HEK293 (cell line): ENCODE measurements around the gene TPO.
"Not testable (repeated sequence)": the region's sequence is repeated elsewhere in the genome, so short reads cannot be mapped to it uniquely, and the experiment has no call there.

ENCODE experiments used
- CTCF ChIA-PET: fragments of 350-600 bp; formaldehyde crosslinking; extraction: SDS; loops from one replicate; lab custom pipeline; 2021; ENCODE audit warnings: antibody characterized with exemption; lab: Yijun Ruan, JAX
- POLR2A ChIA-PET: fragments of 300-600 bp; formaldehyde crosslinking; extraction: SDS; loops from one replicate; lab custom pipeline; 2020; ENCODE audit warnings: antibody characterized with exemption, inconsistent platforms; lab: Yijun Ruan, JAX
- H3K27ac ChIP-seq: fragments of 200-500 bp; sonication (Bioruptor generic); 2 replicates; pipeline ENCODE4 v1.5.1; 2014; ENCODE audit warnings: low read depth, low read length, control low read depth, inconsistent platforms; ENCODE audit errors: extremely low read depth
- H3K36me3 ChIP-seq, 2 experiments: fragments of 200-500 bp in 1 of 2; sonication (Bioruptor generic) in 1 of 2; 1 replicate in 1 of 2; 2 replicates in 1 of 2; pipeline ENCODE4 v1.5.1; 2014 to 2017; ENCODE audit warnings: inconsistent platforms in 2 of 2, low read length in 2 of 2; ENCODE audit not compliant: control insufficient read depth in 2 of 2, insufficient read depth in 1 of 2
- H3K4me1 ChIP-seq: fragments of 200-500 bp; sonication (Bioruptor generic); 2 replicates; pipeline ENCODE4 v1.5.1; 2014; ENCODE audit warnings: mild to moderate bottlenecking, low read length, inconsistent platforms; ENCODE audit not compliant: control insufficient read depth, insufficient read depth
- H3K4me3 ChIP-seq: 2 replicates; pipeline ENCODE4 v1.5.1; 2011; ENCODE audit warnings: low read depth, mild to moderate bottlenecking, control low read depth, low read length, moderate library complexity
- H3K9me3 ChIP-seq: fragments of 200-500 bp; sonication (Bioruptor generic); 2 replicates; pipeline ENCODE4 v1.5.1; 2014; ENCODE audit warnings: low read depth, low read length, inconsistent platforms; ENCODE audit not compliant: control insufficient read depth, insufficient read depth
- IKZF3 ChIP-seq: fragments of 450-650 bp; IDR thresholded peaks from 2 replicates; pipeline ENCODE4 v1.5.0; 2018; ENCODE audit warnings: missing biosample characterization, mild to moderate bottlenecking, missing genetic modification characterization, moderate library complexity
- SCRT1 ChIP-seq: fragments of 450-650 bp; formaldehyde crosslinking; IDR thresholded peaks from 2 replicates; pipeline ENCODE4 v1.5.1; 2016; ENCODE audit warnings: missing biosample characterization, missing genetic modification characterization, borderline replicate concordance
- SCRT2 ChIP-seq: fragments of 450-650 bp; formaldehyde crosslinking; IDR thresholded peaks from 2 replicates; pipeline ENCODE4 v1.5.1; 2016; ENCODE audit warnings: missing biosample characterization, missing genetic modification characterization
- SP3 ChIP-seq: fragments of 450-650 bp; formaldehyde crosslinking; IDR thresholded peaks from 2 replicates; pipeline ENCODE4 v1.5.1; 2016; ENCODE audit warnings: missing biosample characterization, missing genetic modification characterization
- ZBTB1 ChIP-seq: fragments of 450-650 bp; formaldehyde crosslinking; IDR thresholded peaks from 2 replicates; pipeline ENCODE4 v1.5.1; 2016; ENCODE audit warnings: missing biosample characterization, missing genetic modification characterization
- ZBTB17 ChIP-seq: fragments of 450-650 bp; formaldehyde crosslinking; IDR thresholded peaks from 2 replicates; pipeline ENCODE4 v1.5.1; 2016; ENCODE audit warnings: missing biosample characterization, missing genetic modification characterization
- ZBTB44 ChIP-seq: fragments of 450-650 bp; IDR thresholded peaks from 2 replicates; pipeline ENCODE4 v1.5.1; 2018; ENCODE audit warnings: missing biosample characterization, mild to moderate bottlenecking, missing genetic modification characterization
- ZBTB48 ChIP-seq: fragments of 450-650 bp; formaldehyde crosslinking; IDR thresholded peaks from 2 replicates; pipeline ENCODE4 v1.5.1; 2016; ENCODE audit warnings: missing biosample characterization, missing genetic modification characterization
- ZBTB8A ChIP-seq: fragments of 450-650 bp; formaldehyde crosslinking; IDR thresholded peaks from 2 replicates; pipeline ENCODE4 v1.5.1; 2016; ENCODE audit warnings: missing biosample characterization, missing genetic modification characterization
- ZFHX2 ChIP-seq: fragments of 450-650 bp; formaldehyde crosslinking; conservative IDR thresholded peaks from 2 replicates; pipeline ENCODE4 v1.5.1; 2016; ENCODE audit warnings: missing biosample characterization, missing genetic modification characterization
- ZNF133 ChIP-seq: fragments of 450-650 bp; formaldehyde crosslinking; IDR thresholded peaks from 2 replicates; pipeline ENCODE4 v1.5.1; 2016; ENCODE audit warnings: missing biosample characterization, missing genetic modification characterization
- ZNF148 ChIP-seq: fragments of 450-650 bp; formaldehyde crosslinking; IDR thresholded peaks from 2 replicates; pipeline ENCODE4 v1.5.0; 2017; ENCODE audit warnings: missing biosample characterization, missing genetic modification characterization, borderline replicate concordance
- ZNF169 ChIP-seq: fragments of 450-650 bp; formaldehyde crosslinking; IDR thresholded peaks from 2 replicates; pipeline ENCODE4 v1.5.1; 2016; ENCODE audit warnings: missing biosample characterization, missing genetic modification characterization
- ZNF174 ChIP-seq: fragments of 450-650 bp; formaldehyde crosslinking; IDR thresholded peaks from 2 replicates; pipeline ENCODE4 v1.5.0; 2017; ENCODE audit warnings: missing biosample characterization, mild to moderate bottlenecking, missing genetic modification characterization
- ZNF221 ChIP-seq: fragments of 450-650 bp; formaldehyde crosslinking; IDR thresholded peaks from 2 replicates; pipeline ENCODE4 v1.5.1; 2017; ENCODE audit warnings: missing biosample characterization, missing genetic modification characterization, borderline replicate concordance
- ZNF341 ChIP-seq: fragments of 450-650 bp; formaldehyde crosslinking; IDR thresholded peaks from 2 replicates; pipeline ENCODE4; 2016; ENCODE audit warnings: low read depth, missing biosample characterization, missing genetic modification characterization
- ZNF362 ChIP-seq: fragments of 450-650 bp; formaldehyde crosslinking; IDR thresholded peaks from 2 replicates; pipeline ENCODE4 v1.5.1; 2016; ENCODE audit warnings: missing biosample characterization, missing genetic modification characterization
- ZNF544 ChIP-seq: fragments of 450-650 bp; formaldehyde crosslinking; IDR thresholded peaks from 2 replicates; pipeline ENCODE4 v1.5.0; 2017; ENCODE audit warnings: missing biosample characterization, missing genetic modification characterization
- ZNF704 ChIP-seq: fragments of 450-650 bp; formaldehyde crosslinking; IDR thresholded peaks from 2 replicates; pipeline ENCODE4 v1.5.1; 2016; ENCODE audit warnings: missing biosample characterization, missing genetic modification characterization
- ZNF76 ChIP-seq: fragments of 450-650 bp; formaldehyde crosslinking; IDR thresholded peaks from 2 replicates; pipeline ENCODE4; 2016; ENCODE audit warnings: low read depth, missing biosample characterization, missing genetic modification characterization, borderline replicate concordance

The TPO gene

GRCh38 chr2:1491751-1492150 lies 78.5 kb downstream of the TPO start:
- CTCF ChIA-PET = no interaction called here

GRCh38 chr2:1492231-1492630 lies 79.0 kb downstream of the TPO start:
- POLR2A ChIA-PET, H3K4me1 ChIP-seq, CTCF ChIA-PET, H3K27ac ChIP-seq, H3K4me3 ChIP-seq, H3K9me3 ChIP-seq, H3K36me3 ChIP-seq: not testable (repeated sequence)

More at GRCh38 chr2:1491751-1492150, 78.5 kb downstream of the TPO start:
- Histone ChIP-seq H3K9me3 (no peaks in the 10 kb centered on the region), H3K4me1 (no peaks in the 10 kb centered on the region), H3K4me3 (no peak overlapping the region), H3K27ac (no peak overlapping the region), H3K36me3 (no peaks in the 10 kb centered on the region)
- POLR2A ChIA-PET = no interaction called here
- TF ChIP-seq ZNF544 (tag by site-specific recombination) (no peak), ZNF704 (tag by site-specific recombination) (no peak), SCRT2 (tag by site-specific recombination) (no peak), IKZF3 (tag by site-specific recombination) (no peak), ZBTB17 (tag by site-specific recombination) (no peak), SP3 (no peak), ZNF174 (no peak), SCRT1 (tag by site-specific recombination) (no peak), ZNF133 (tag by site-specific recombination) (no peak), ZNF362 (tag by site-specific recombination) (no peak), ZBTB1 (tag by site-specific recombination) (no peak), ZNF169 (no peak), ZNF221 (no peak), ZBTB44 (tag by site-specific recombination) (no peak), ZFHX2 (tag by site-specific recombination) (no peak), ZNF76 (no peak), ZNF341 (no peak), ZBTB8A (tag by site-specific recombination) (no peak), ZBTB48 (no peak), ZNF148 (tag by site-specific recombination) (no peak)
- TF ChIP-seq, all 188 proteins: peak for 0
